HEK293 (cell line): ENCODE data around the gene CD86.

ENCODE experiments used
- CTCF ChIA-PET: fragments of 350-600 bp; formaldehyde crosslinking; extraction: SDS; loops from one replicate; lab custom pipeline; 2021; ENCODE audit warnings: antibody characterized with exemption; lab: Yijun Ruan, JAX
- POLR2A ChIA-PET: fragments of 300-600 bp; formaldehyde crosslinking; extraction: SDS; loops from one replicate; lab custom pipeline; 2020; ENCODE audit warnings: antibody characterized with exemption, inconsistent platforms; lab: Yijun Ruan, JAX
- H3K27ac ChIP-seq: fragments of 200-500 bp; sonication (Bioruptor generic); 2 replicates; pipeline ENCODE4 v1.5.1; 2014; ENCODE audit warnings: low read depth, low read length, control low read depth, inconsistent platforms; ENCODE audit errors: extremely low read depth
- H3K36me3 ChIP-seq, 2 experiments: fragments of 200-500 bp in 1 of 2; sonication (Bioruptor generic) in 1 of 2; 1 replicate in 1 of 2; 2 replicates in 1 of 2; pipeline ENCODE4 v1.5.1; 2014 to 2017; ENCODE audit warnings: inconsistent platforms in 2 of 2, low read length in 2 of 2; ENCODE audit not compliant: control insufficient read depth in 2 of 2, insufficient read depth in 1 of 2
- H3K4me1 ChIP-seq: fragments of 200-500 bp; sonication (Bioruptor generic); 2 replicates; pipeline ENCODE4 v1.5.1; 2014; ENCODE audit warnings: mild to moderate bottlenecking, low read length, inconsistent platforms; ENCODE audit not compliant: control insufficient read depth, insufficient read depth
- H3K4me3 ChIP-seq: 2 replicates; pipeline ENCODE4 v1.5.1; 2011; ENCODE audit warnings: low read depth, mild to moderate bottlenecking, control low read depth, low read length, moderate library complexity
- H3K9me3 ChIP-seq: fragments of 200-500 bp; sonication (Bioruptor generic); 2 replicates; pipeline ENCODE4 v1.5.1; 2014; ENCODE audit warnings: low read depth, low read length, inconsistent platforms; ENCODE audit not compliant: control insufficient read depth, insufficient read depth
- CTCF ChIP-seq: fragments of 450-650 bp; formaldehyde crosslinking; IDR thresholded peaks from 2 replicates; pipeline ENCODE4 v1.5.1; 2016; ENCODE audit warnings: missing biosample characterization, missing genetic modification characterization
- EGR2 ChIP-seq: fragments of 450-650 bp; formaldehyde crosslinking; IDR thresholded peaks from 2 replicates; pipeline ENCODE4 v1.5.1; 2016; ENCODE audit warnings: low read depth, missing biosample characterization, missing genetic modification characterization
- KLF7 ChIP-seq: fragments of 450-650 bp; formaldehyde crosslinking; IDR thresholded peaks from 2 replicates; pipeline ENCODE4 v1.5.1; 2016; ENCODE audit warnings: missing biosample characterization, missing genetic modification characterization, borderline replicate concordance
- KLF8 ChIP-seq: fragments of 450-650 bp; formaldehyde crosslinking; IDR thresholded peaks from 2 replicates; pipeline ENCODE4 v1.5.1; 2016; ENCODE audit warnings: missing biosample characterization, missing genetic modification characterization
- KLF9 ChIP-seq: fragments of 450-650 bp; formaldehyde crosslinking; IDR thresholded peaks from 2 replicates; pipeline ENCODE4 v1.5.1; 2016; ENCODE audit warnings: missing biosample characterization, missing genetic modification characterization, low read depth
- MYNN ChIP-seq: fragments of 450-650 bp; formaldehyde crosslinking; IDR thresholded peaks from 2 replicates; pipeline ENCODE4 v1.5.1; 2016; ENCODE audit warnings: missing biosample characterization, missing genetic modification characterization, borderline replicate concordance
- PRDM2 ChIP-seq: fragments of 450-650 bp; formaldehyde crosslinking; IDR thresholded peaks from 2 replicates; pipeline ENCODE4 v1.5.1; 2016; ENCODE audit warnings: missing biosample characterization, missing genetic modification characterization, borderline replicate concordance
- WT1 ChIP-seq: fragments of 450-650 bp; formaldehyde crosslinking; IDR thresholded peaks from 2 replicates; pipeline ENCODE4 v1.5.1; 2016; ENCODE audit warnings: missing biosample characterization, missing genetic modification characterization
- ZBTB1 ChIP-seq: fragments of 450-650 bp; formaldehyde crosslinking; IDR thresholded peaks from 2 replicates; pipeline ENCODE4 v1.5.1; 2016; ENCODE audit warnings: missing biosample characterization, missing genetic modification characterization
- ZNF121 ChIP-seq: fragments of 450-650 bp; formaldehyde crosslinking; IDR thresholded peaks from 2 replicates; pipeline ENCODE4 v1.5.1; 2016; ENCODE audit warnings: missing biosample characterization, missing genetic modification characterization
- ZNF184 ChIP-seq: fragments of 450-650 bp; IDR thresholded peaks from 2 replicates; pipeline ENCODE4 v1.5.1; 2018; ENCODE audit warnings: missing biosample characterization, mild to moderate bottlenecking, missing genetic modification characterization
- ZNF248 ChIP-seq: fragments of 450-650 bp; formaldehyde crosslinking; IDR thresholded peaks from 2 replicates; pipeline ENCODE4 v1.5.1; 2017; ENCODE audit warnings: missing biosample characterization, missing genetic modification characterization
- ZNF324 ChIP-seq: fragments of 450-650 bp; formaldehyde crosslinking; IDR thresholded peaks from 2 replicates; pipeline ENCODE4 v1.5.1; 2016; ENCODE audit warnings: missing biosample characterization, missing genetic modification characterization
- ZNF341 ChIP-seq: fragments of 450-650 bp; formaldehyde crosslinking; IDR thresholded peaks from 2 replicates; pipeline ENCODE4; 2016; ENCODE audit warnings: low read depth, missing biosample characterization, missing genetic modification characterization
- ZNF585B ChIP-seq: fragments of 450-650 bp; formaldehyde crosslinking; IDR thresholded peaks from 2 replicates; pipeline ENCODE4 v1.5.1; 2016; ENCODE audit warnings: missing biosample characterization, missing genetic modification characterization
- ZNF596 ChIP-seq: fragments of 450-650 bp; IDR thresholded peaks from 2 replicates; pipeline ENCODE4 v1.5.0; 2018; ENCODE audit warnings: missing biosample characterization, mild to moderate bottlenecking, missing genetic modification characterization, moderate library complexity
- ZNF837 ChIP-seq: fragments of 450-650 bp; formaldehyde crosslinking; IDR thresholded peaks from 2 replicates; pipeline ENCODE4 v1.5.1; 2016; ENCODE audit warnings: missing biosample characterization, missing genetic modification characterization
- ZSCAN18 ChIP-seq: fragments of 450-650 bp; formaldehyde crosslinking; IDR thresholded peaks from 2 replicates; pipeline ENCODE4 v1.5.1; 2016; ENCODE audit warnings: missing biosample characterization, missing genetic modification characterization
- ZXDB ChIP-seq: fragments of 450-650 bp; formaldehyde crosslinking; IDR thresholded peaks from 2 replicates; pipeline ENCODE4 v1.5.1; 2016; ENCODE audit warnings: missing biosample characterization, missing genetic modification characterization
- TF ChIP-seq, protein P1 (sequence below): fragments of 450-650 bp; formaldehyde crosslinking; IDR thresholded peaks from 2 replicates; pipeline ENCODE4 v1.5.1; 2016; ENCODE audit warnings: missing biosample characterization, missing genetic modification characterization
- TF ChIP-seq, protein P2 (sequence below): fragments of 450-650 bp; formaldehyde crosslinking; IDR thresholded peaks from 2 replicates; pipeline ENCODE4 v1.5.1; 2016; ENCODE audit warnings: missing biosample characterization, missing genetic modification characterization

CD86 gene

DNA sequence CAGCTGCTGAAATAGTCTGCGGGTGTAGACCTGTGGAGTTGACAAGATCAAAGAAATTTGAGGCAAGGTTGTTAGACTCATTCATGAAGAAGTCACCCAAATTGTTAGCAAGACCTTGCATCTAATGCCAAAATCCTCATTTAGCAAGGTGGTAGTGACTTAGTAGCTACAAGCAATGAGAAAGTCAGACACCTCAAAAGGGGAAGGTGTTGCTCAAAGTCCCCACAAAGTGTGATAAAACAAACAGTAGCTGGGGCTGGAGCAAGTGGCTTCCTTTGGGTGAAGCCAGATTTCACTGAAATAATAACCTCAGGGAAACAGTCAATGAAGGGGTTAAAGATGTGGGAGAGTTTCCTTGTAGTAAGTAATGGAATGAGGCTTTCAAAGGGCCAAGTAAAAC is 44.9 kb downstream of the CD86 start:
- ChIA-PET POLR2A (no interaction called here), CTCF (interaction anchor here (0.7 to 3.5 kb wide), 6 partner anchors 116 to 256 kb away, joined by 3 to 15 read pairs (median 3); no protein-coding TSS in a partner anchor)
- Histone ChIP-seq H3K36me3 (no peaks in the 10 kb centered on the region), H3K9me3 (no peaks in the 10 kb centered on the region), H3K27ac (no peak overlapping the region), H3K4me3 (no peak overlapping the region), H3K4me1 (no peaks in the 10 kb centered on the region)
- no peak for TF ChIP-seq ZBTB1 (tag by site-specific recombination)
- TF ChIP-seq ZNF184 (tag by site-specific recombination) = no peak
- no peak for TF ChIP-seq KLF8 (tag by site-specific recombination)
- TF ChIP-seq ZNF248 = no peak
- TF ChIP-seq ZXDB (tag by site-specific recombination) = no peak
- TF ChIP-seq, protein P1, sequence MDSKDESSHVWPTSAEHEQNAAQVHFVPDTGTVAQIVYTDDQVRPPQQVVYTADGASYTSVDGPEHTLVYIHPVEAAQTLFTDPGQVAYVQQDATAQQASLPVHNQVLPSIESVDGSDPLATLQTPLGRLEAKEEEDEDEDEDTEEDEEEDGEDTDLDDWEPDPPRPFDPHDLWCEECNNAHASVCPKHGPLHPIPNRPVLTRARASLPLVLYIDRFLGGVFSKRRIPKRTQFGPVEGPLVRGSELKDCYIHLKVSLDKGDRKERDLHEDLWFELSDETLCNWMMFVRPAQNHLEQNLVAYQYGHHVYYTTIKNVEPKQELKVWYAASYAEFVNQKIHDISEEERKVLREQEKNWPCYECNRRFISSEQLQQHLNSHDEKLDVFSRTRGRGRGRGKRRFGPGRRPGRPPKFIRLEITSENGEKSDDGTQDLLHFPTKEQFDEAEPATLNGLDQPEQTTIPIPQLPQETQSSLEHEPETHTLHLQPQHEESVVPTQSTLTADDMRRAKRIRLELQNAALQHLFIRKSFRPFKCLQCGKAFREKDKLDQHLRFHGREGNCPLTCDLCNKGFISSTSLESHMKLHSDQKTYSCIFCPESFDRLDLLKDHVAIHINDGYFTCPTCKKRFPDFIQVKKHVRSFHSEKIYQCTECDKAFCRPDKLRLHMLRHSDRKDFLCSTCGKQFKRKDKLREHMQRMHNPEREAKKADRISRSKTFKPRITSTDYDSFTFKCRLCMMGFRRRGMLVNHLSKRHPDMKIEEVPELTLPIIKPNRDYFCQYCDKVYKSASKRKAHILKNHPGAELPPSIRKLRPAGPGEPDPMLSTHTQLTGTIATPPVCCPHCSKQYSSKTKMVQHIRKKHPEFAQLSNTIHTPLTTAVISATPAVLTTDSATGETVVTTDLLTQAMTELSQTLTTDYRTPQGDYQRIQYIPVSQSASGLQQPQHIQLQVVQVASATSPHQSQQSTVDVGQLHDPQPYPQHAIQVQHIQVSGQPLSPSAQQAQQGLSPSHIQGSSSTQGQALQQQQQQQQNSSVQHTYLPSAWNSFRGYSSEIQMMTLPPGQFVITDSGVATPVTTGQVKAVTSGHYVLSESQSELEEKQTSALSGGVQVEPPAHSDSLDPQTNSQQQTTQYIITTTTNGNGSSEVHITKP (tag by site-specific recombination) = no peak
- TF ChIP-seq ZNF341 (tag by site-specific recombination) = no peak
- no peak for TF ChIP-seq CTCF (tag by site-specific recombination)
- TF ChIP-seq KLF7 (tag by site-specific recombination) = no peak
- no peak for TF ChIP-seq WT1 (tag by site-specific recombination)

GRCh38 chr3:122100591-122101463 is 45.7 kb downstream of the CD86 start:
- H3K9me3 ChIP-seq = no peaks in the 10 kb centered on the region
- ChIA-PET POLR2A (interaction anchor here (0.8 to 1.0 kb wide), 2 partner anchors 158 to 266 kb away, joined by 3 to 6 read pairs; partner anchors contain the start of gene EAF2), CTCF (interaction anchor here (0.6 to 3.5 kb wide), 17 partner anchors 11 to 555 kb away, joined by 3 to 20 read pairs (median 4); partner anchors contain the start of gene POLQ)
- no peak overlapping the region for H3K4me3 ChIP-seq
- no peak overlapping the region for H3K27ac ChIP-seq
- H3K36me3 ChIP-seq = no peaks in the 10 kb centered on the region
- no peaks in the 10 kb centered on the region for H3K4me1 ChIP-seq
- no peak for TF ChIP-seq ZSCAN18
- TF ChIP-seq MYNN (tag by site-specific recombination) = no peak
- no peak for TF ChIP-seq ZNF121 (tag by site-specific recombination)
- no peak for TF ChIP-seq ZNF837 (tag by site-specific recombination)
- TF ChIP-seq, protein P2, sequence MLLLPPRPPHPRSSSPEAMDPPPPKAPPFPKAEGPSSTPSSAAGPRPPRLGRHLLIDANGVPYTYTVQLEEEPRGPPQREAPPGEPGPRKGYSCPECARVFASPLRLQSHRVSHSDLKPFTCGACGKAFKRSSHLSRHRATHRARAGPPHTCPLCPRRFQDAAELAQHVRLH = no peak
- TF ChIP-seq PRDM2 (tag by site-specific recombination) = no peak
- TF ChIP-seq EGR2 (tag by site-specific recombination) = no peak
- TF ChIP-seq KLF9 (tag by site-specific recombination) = no peak
- TF ChIP-seq ZNF324 (tag by site-specific recombination) = no peak
- no peak for TF ChIP-seq ZNF585B
- TF ChIP-seq ZNF596 (tag by site-specific recombination) = no peak
